Measurements from ENCODE around the gene NMRK1. TPM values are rescaled to one million over a fixed set of nuclear protein-coding genes. Genes with fewer than 3 reads are reported as not detected.

Gene NMRK1
- total RNA-seq, 1 experiment from 2014 or later, result 1.1 TPM

DNA sequence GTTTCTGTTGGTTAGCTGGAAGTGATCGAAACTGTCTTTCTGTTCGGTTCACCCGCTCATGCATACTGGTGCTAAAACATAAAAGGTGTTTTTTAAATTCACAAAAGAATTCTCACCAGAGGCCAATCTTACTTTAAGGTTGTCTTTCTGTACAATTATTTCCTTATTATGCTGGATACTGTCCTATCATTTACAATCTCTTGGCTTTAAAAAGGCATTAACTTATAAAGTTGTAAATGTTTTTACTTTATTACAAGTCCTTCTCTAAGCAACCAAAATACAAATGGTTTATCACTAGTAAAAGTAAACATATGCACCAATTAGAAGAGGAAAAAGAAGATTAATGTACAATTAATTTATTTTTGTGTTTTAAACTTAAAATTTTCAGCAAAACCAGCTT, 70.6 kb downstream of the NMRK1 start:
- no peaks in the 10 kb centered on the region for H3K27me3 Mint-ChIP-seq (ENCODE audit: insufficient read depth, unreplicated experiment)
- no peaks in the 10 kb centered on the region for H3K36me3 ChIP-seq (ENCODE audit: control insufficient read depth, insufficient read depth, low read length)
- H3K4me1 ChIP-seq, result no peaks in the 10 kb centered on the region
- no peak overlapping the region for H3K4me3 ChIP-seq (ENCODE audit: low read depth, low read length)
- POLR2A ChIA-PET, result no interaction called here
- no peaks in the 10 kb centered on the region for H3K9me3 ChIP-seq
- TF ChIP-seq, protein P1, sequence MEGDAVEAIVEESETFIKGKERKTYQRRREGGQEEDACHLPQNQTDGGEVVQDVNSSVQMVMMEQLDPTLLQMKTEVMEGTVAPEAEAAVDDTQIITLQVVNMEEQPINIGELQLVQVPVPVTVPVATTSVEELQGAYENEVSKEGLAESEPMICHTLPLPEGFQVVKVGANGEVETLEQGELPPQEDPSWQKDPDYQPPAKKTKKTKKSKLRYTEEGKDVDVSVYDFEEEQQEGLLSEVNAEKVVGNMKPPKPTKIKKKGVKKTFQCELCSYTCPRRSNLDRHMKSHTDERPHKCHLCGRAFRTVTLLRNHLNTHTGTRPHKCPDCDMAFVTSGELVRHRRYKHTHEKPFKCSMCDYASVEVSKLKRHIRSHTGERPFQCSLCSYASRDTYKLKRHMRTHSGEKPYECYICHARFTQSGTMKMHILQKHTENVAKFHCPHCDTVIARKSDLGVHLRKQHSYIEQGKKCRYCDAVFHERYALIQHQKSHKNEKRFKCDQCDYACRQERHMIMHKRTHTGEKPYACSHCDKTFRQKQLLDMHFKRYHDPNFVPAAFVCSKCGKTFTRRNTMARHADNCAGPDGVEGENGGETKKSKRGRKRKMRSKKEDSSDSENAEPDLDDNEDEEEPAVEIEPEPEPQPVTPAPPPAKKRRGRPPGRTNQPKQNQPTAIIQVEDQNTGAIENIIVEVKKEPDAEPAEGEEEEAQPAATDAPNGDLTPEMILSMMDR (IDR thresholded peaks at IDR 0.05; ENCODE audit: insufficient read depth in 1 of 2, low read depth in 1 of 2, low read length in 1 of 2, severe bottlenecking in 1 of 2, unreplicated experiment in 1 of 2), result no peak
- no peak for DNase-seq
- H3K36me3 Mint-ChIP-seq (ENCODE audit: insufficient read depth, unreplicated experiment), result no peaks in the 10 kb centered on the region
- no TSS peak for BruUV-seq (replicated peaks)
- H3K4me1 Mint-ChIP-seq (ENCODE audit: low read depth, unreplicated experiment), result no peaks in the 10 kb centered on the region
- H3K9me3 Mint-ChIP-seq (ENCODE audit: unreplicated experiment), result no peaks in the 10 kb centered on the region
- intact Hi-C loops (cut with micrococcal nuclease; ENCODE audit: unreplicated experiment), result no loop called here
- H3K4me3 Mint-ChIP-seq (ENCODE audit: unreplicated experiment), result no peak overlapping the region
- no peaks in the 10 kb centered on the region for H3K27me3 ChIP-seq (replicated peaks; ENCODE audit: control insufficient read depth, insufficient read depth, low read length)
- CTCF ChIA-PET, result no interaction called here
- H3K27ac Mint-ChIP-seq (ENCODE audit: unreplicated experiment), result no peak overlapping the region

DNA sequence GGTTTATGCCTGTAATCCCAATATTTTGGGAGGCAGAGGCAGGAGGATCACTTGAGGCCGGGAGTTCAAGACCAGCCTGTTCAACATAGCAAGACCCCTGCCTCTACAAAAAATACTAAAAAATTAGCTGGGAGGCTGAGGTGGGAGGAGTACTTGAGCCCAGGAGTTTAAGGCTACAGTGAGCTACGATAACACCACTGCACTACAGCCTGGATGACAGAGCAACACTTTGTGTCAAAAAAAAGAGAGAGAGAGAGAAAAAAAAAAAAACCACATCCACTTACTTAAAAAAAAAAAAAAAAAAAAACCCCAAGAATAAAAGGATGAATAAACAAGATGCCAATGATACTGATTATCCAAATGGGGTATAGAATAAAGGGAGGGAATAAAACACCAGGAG, 74.2 kb downstream of the NMRK1 start:
- Mint-ChIP-seq H3K36me3 (ENCODE audit: insufficient read depth, unreplicated experiment) (no peaks in the 10 kb centered on the region), H3K4me1 (ENCODE audit: low read depth, unreplicated experiment) (no peaks in the 10 kb centered on the region), H3K9me3 (ENCODE audit: unreplicated experiment) (no peaks in the 10 kb centered on the region), H3K27ac (ENCODE audit: unreplicated experiment) (no peak overlapping the region), H3K27me3 (ENCODE audit: insufficient read depth, unreplicated experiment) (no peaks in the 10 kb centered on the region), H3K4me3 (ENCODE audit: unreplicated experiment) (no peak overlapping the region)
- H3K4me1 ChIP-seq, result no peaks in the 10 kb centered on the region
- ChIA-PET CTCF (no interaction called here), POLR2A (no interaction called here)
- H3K4me3 ChIP-seq (ENCODE audit: low read depth, low read length), result no peak overlapping the region
- H3K27me3 ChIP-seq (replicated peaks; ENCODE audit: control insufficient read depth, insufficient read depth, low read length), result no peaks in the 10 kb centered on the region
- intact Hi-C loops (cut with micrococcal nuclease; ENCODE audit: unreplicated experiment), result no loop called here
- no peak for DNase-seq
- H3K9me3 ChIP-seq, result no peaks in the 10 kb centered on the region
- no TSS peak for BruUV-seq (replicated peaks)
- TF ChIP-seq, protein P1 (IDR thresholded peaks at IDR 0.05; ENCODE audit: insufficient read depth in 1 of 2, low read depth in 1 of 2, low read length in 1 of 2, severe bottlenecking in 1 of 2, unreplicated experiment in 1 of 2), result no peak
- H3K36me3 ChIP-seq (ENCODE audit: control insufficient read depth, insufficient read depth, low read length), result no peaks in the 10 kb centered on the region

Other genes with a start within 250 kb of the NMRK1 start
- 4.7 and 5.0 TPM in 2 replicates for gene TRPM6, start 200.2 kb downstream of the NMRK1 start, total RNA-seq (2022)
- 3.0 and 3.2 TPM in 2 replicates for gene C9orf40, start 135.2 kb downstream of the NMRK1 start, total RNA-seq (2022)
- gene CARNMT1, start 59.9 kb downstream of the NMRK1 start, total RNA-seq (2022), result 4.9 and 5.6 TPM in 2 replicates
- gene OSTF1, start 359 bp upstream of the NMRK1 start, total RNA-seq (2022), result 6.5 and 7.0 TPM in 2 replicates